ENCODE data around the gene TAF13. TPM values are rescaled to one million over a fixed set of nuclear protein-coding genes. Genes with fewer than 3 reads are reported as not detected.

The TAF13 gene
- total RNA-seq, 1 experiment from 2014 or later, result 27.3 TPM

- TF ChIP-seq CEBPB (IDR thresholded peaks at IDR 0.05; ENCODE audit: low read depth) (no peak; the same call in 1 of the 2 replicates), RAD21 (IDR thresholded peaks at IDR 0.05; ENCODE audit: low read depth) (peak; percentile 55), ATF3 (IDR thresholded peaks at IDR 0.05) (no peak), CBX3 (IDR thresholded peaks at IDR 0.05; ENCODE audit: low read depth) (peak; percentile 94), FOSL1 (IDR thresholded peaks at IDR 0.05; ENCODE audit: low read depth) (0 out of 2 replicates have a peak, but pooled peaks have one; percentile 25), SRF (IDR thresholded peaks at IDR 0.05; ENCODE audit: low read depth) (no peak; the same call in 1 of the 2 replicates)
Measured at GRCh38 chr1:109099938-109100773, 24.4 kb upstream of the TAF13 start (continued).

GRCh38 chr1:109096120-109096519 is 20.3 kb upstream of the TAF13 start:
- H3K27me3 ChIP-seq (ENCODE audit: insufficient read depth, low read length), result no peaks in the 10 kb centered on the region
- ChIA-PET CTCF (interaction anchor here (0.6 to 1.0 kb wide), 2 partner anchors 17 to 25 kb away, joined by 3 to 4 read pairs; a partner anchor contains a TSS), POLR2A (no interaction called here), RAD21 (ENCODE audit: low non-redundant PET in 1 of 2, low total read pairs in 2 of 2, uncharacterized antibody in 2 of 2, unreplicated experiment in 2 of 2) (no interaction called here)
- DNase-seq (ENCODE audit: low read depth, low spot score) (no peak), ATAC-seq (no peak)
- TF ChIP-seq SRF (IDR thresholded peaks at IDR 0.05; ENCODE audit: low read depth) (no peak), SIN3A (IDR thresholded peaks at IDR 0.05; ENCODE audit: low read depth) (no peak), EZH2 (IDR thresholded peaks at IDR 0.05) (no peak)
- no peak overlapping the region for H3K4me3 ChIP-seq (replicated peaks in 1 of 2; ENCODE audit: low read depth in 1 of 2, low read length in 2 of 2)
- peaks cover 32% of the 10 kb centered on the region for H3K79me2 ChIP-seq (ENCODE audit: insufficient read depth, low read length)
- H2AFZ ChIP-seq (ENCODE audit: low read depth, low read length, poor library complexity, severe bottlenecking), result no peak overlapping the region
- H3K4me2 ChIP-seq (ENCODE audit: low read length), result no peak overlapping the region
- no peaks in the 10 kb centered on the region for H3K9me3 ChIP-seq (ENCODE audit: control insufficient read depth in 1 of 2, insufficient read depth in 1 of 2, low read depth in 1 of 2, low read length in 2 of 2)
- H3K9me2 ChIP-seq (ENCODE audit: insufficient read depth), result no peaks in the 10 kb centered on the region
- H4K20me1 ChIP-seq (ENCODE audit: insufficient read depth), result no peaks in the 10 kb centered on the region
- intact Hi-C loops (cut with micrococcal nuclease), result no loop called here
- H3K36me3 ChIP-seq (ENCODE audit: control insufficient read depth in 1 of 2, insufficient read depth in 2 of 2, low read length in 2 of 2), result peaks cover 0 to 7% of the 10 kb centered on the region in 2 experiments; a peak in 1 of 4 replicates
- BruUV-seq (replicated peaks), result no TSS peak
- no peak overlapping the region for H3K9ac ChIP-seq (ENCODE audit: low read length)
- peaks cover 0 to 17% of the 10 kb centered on the region in 2 experiments; a peak in 2 of 4 replicates for H3K4me1 ChIP-seq (ENCODE audit: control insufficient read depth in 1 of 2, insufficient read depth in 2 of 2, low read length in 2 of 2)
- H3K27ac ChIP-seq (ENCODE audit: low read depth, low read length), result no peak overlapping the region
